HepG2 (cell line): ENCODE measurements around the gene CIT. TPM values are rescaled to one million over a fixed set of nuclear protein-coding genes. Genes with fewer than 3 reads are reported as not detected.

ENCODE experiments used
- ATAC-seq: fragments of 200-7000 bp; cut with Tn5 transposase; 3 replicates; pipeline ENCODE4 v1.9.1; 2020; ENCODE audit warnings: mild to moderate bottlenecking, moderate library complexity
- BruUV-seq: library from RNA; stranded (reverse); fragments of 400-500 nt; replicated peaks from 2 replicates; lab custom pipeline; 2021; lab: Mats Ljungman, UMichigan
- CTCF ChIA-PET: fragments of 300-600 bp; formaldehyde crosslinking; extraction: SDS; loops from one replicate; lab custom pipeline; 2021; ENCODE audit warnings: low total read pairs, inconsistent platforms, low intra/inter-chr PET ratio; lab: Yijun Ruan, JAX
- POLR2A ChIA-PET: fragments of 350-600 bp; sonication (Branson Sonifier 250); formaldehyde crosslinking; loops from one replicate; lab custom pipeline; 2020; ENCODE audit warnings: antibody characterized with exemption, inconsistent platforms; lab: Yijun Ruan, JAX
- DNase-seq: peaks from one replicate; pipeline ENCODE4 v3.0.0-alpha.2; 2015; ENCODE audit warnings: low spot score
- FAIRE-seq: peaks from 3 replicates; lab custom pipeline; 2011; peaks lifted over from hg19 to GRCh38; lab: Jason Lieb, UNC
- H2AFZ ChIP-seq: one replicate; pipeline ENCODE4 v1.6.1; 2011; ENCODE audit warnings: low read length, inconsistent platforms
- H3K27ac ChIP-seq: fragments of 300-600 bp; 3 replicates; pipeline ENCODE4 v1.8.0; 2011; ENCODE audit warnings: mixed run types, mild to moderate bottlenecking, mixed read lengths, low read length, inconsistent platforms; ENCODE audit not compliant: insufficient read depth; ENCODE audit errors: extremely low read length
- H3K27me3 ChIP-seq, 2 experiments: fragments of 200-600 bp in 1 of 2; 2 replicates in 1 of 2; 3 replicates in 1 of 2; pipeline versions ENCODE4 v1.6.0 to v1.8.0; 2011; ENCODE audit warnings: low read length in 2 of 2, mild to moderate bottlenecking in 2 of 2, moderate library complexity in 2 of 2, inconsistent platforms in 1 of 2; ENCODE audit not compliant: insufficient read depth in 2 of 2, control insufficient read depth in 1 of 2
- H3K36me3 ChIP-seq, 2 experiments: fragments of 200-600 bp in 1 of 2; replicated peaks in 1 of 2; 2 replicates in 1 of 2; 3 replicates in 1 of 2; pipeline versions ENCODE4 v1.5.1 to v1.8.0; 2011; ENCODE audit warnings: low read length in 2 of 2, inconsistent platforms in 1 of 2; ENCODE audit not compliant: insufficient read depth in 2 of 2, control insufficient read depth in 1 of 2
- H3K4me1 ChIP-seq: 2 replicates; pipeline ENCODE4 v1.5.1; 2012; ENCODE audit warnings: low read length, inconsistent platforms; ENCODE audit not compliant: insufficient read depth
- H3K4me2 ChIP-seq: 2 replicates; pipeline ENCODE4 v1.6.0; 2011; ENCODE audit warnings: low read depth, low read length, inconsistent platforms
- H3K4me3 ChIP-seq, 3 experiments: fragments of 200-600 bp in 1 of 3; sonication (generic), shearing (Covaris generic) in 1 of 3; replicated peaks in 1 of 3; 2 replicates each; pipeline ENCODE4 v1.5.1; 2011 to 2016; ENCODE audit warnings: low read length in 3 of 3, inconsistent platforms in 2 of 3, low read depth in 2 of 3, mild to moderate bottlenecking in 2 of 3, control low read depth in 1 of 3, mixed read lengths in 1 of 3; ENCODE audit not compliant: insufficient read depth in 1 of 3
- H3K79me2 ChIP-seq: one replicate; pipeline ENCODE4 v1.6.1; 2011; ENCODE audit warnings: low read length, inconsistent platforms; ENCODE audit not compliant: insufficient read depth
- H3K9ac ChIP-seq: 2 replicates; pipeline ENCODE4 v1.6.0; 2011; ENCODE audit warnings: mild to moderate bottlenecking, low read depth, low read length, inconsistent platforms; ENCODE audit not compliant: insufficient read depth
- H3K9me3 ChIP-seq: 2 replicates; pipeline ENCODE4 v1.5.1; 2012; ENCODE audit warnings: mild to moderate bottlenecking, low read length
- H4K20me1 ChIP-seq: 2 replicates; pipeline ENCODE4 v1.6.0; 2011; ENCODE audit warnings: inconsistent platforms, mild to moderate bottlenecking, low read length, moderate library complexity; ENCODE audit not compliant: insufficient read depth
- CENPT ChIP-seq: sonication (generic); formaldehyde crosslinking; IDR thresholded peaks from 2 replicates; pipeline ENCODE4 v1.8.0; 2022; ENCODE audit warnings: low read depth, mild to moderate bottlenecking, moderate library complexity, missing genetic modification reagents
- KDM3A ChIP-seq: IDR thresholded peaks from 2 replicates; pipeline ENCODE4 v1.6.1; 2018; ENCODE audit warnings: low read depth, missing compliant biosample characterization
- PHB2 ChIP-seq: fragments of 450-650 bp; IDR thresholded peaks from 2 replicates; pipeline ENCODE4 v1.6.1; 2018; ENCODE audit not compliant: partially characterized antibody
- ZBTB40 ChIP-seq, 2 experiments: fragments of 450-650 bp in 1 of 2; sonication (generic) in 1 of 2; formaldehyde crosslinking in 1 of 2; IDR thresholded peaks; 2 replicates each; pipeline versions ENCODE4 v1.6.1 to v1.8.0; 2016 to 2022; ENCODE audit warnings: antibody characterized with exemption in 1 of 2, mild to moderate bottlenecking in 1 of 2, missing genetic modification reagents in 1 of 2
- ZNF446 ChIP-seq: sonication (generic); formaldehyde crosslinking; IDR thresholded peaks from 2 replicates; pipeline ENCODE4 v1.5.0; 2020; ENCODE audit warnings: mild to moderate bottlenecking, missing genetic modification reagents
- WGBS: methylation state at CpG from one replicate; pipeline ENCODE4 v1.1.6; 2017; ENCODE audit warnings: low lambda C conversion rate; 5-methylcytosine and 5-hydroxymethylcytosine counted together
- in situ Hi-C: cut with HindIII; loops from 2 replicates; pipeline ENCODE4 v1.10.0; 2017; ENCODE audit warnings: low pct_unique_long_range_greater_than_20kb; ENCODE audit not compliant: extremely low pct_ligation_motif_present
- intact Hi-C: fragments of 100-400 bp; cut with micrococcal nuclease; formaldehyde crosslinking; loops from one replicate; pipeline ENCODE4 v1.10.0; 2022; ENCODE audit not compliant: unreplicated experiment
- polyA plus RNA-seq, 8 experiments: library from polyadenylated mRNA; depleted of rRNA in 3 of 8; stranded (reverse) in 7 of 8; unstranded in 1 of 8; fragments of >200 nt; fragmentation: Illumina TruSeq in 4 of 8; extraction: Trizol in 4 of 8; gene quantifications; 2 replicates each; pipeline versions ENCODE4 v1.2.1 to v1.2.3, GENCODE V29; 2011 to 2016; ENCODE audit warnings: low read depth in 4 of 8, missing spikeins in 1 of 8, mixed read lengths in 1 of 8; ENCODE audit not compliant: insufficient read depth in 1 of 8
- total RNA-seq, 5 experiments: library from RNA; depleted of rRNA; stranded (reverse); fragments of >200 nt; fragmentation: Illumina TruSeq; extraction: Trizol; gene quantifications; 2 replicates each; pipeline ENCODE4 v1.2.3, GENCODE V29; 2016; ENCODE audit warnings: low read depth in 1 of 5

Gene CIT
- total and polyA plus RNA-seq, 2 of the 13 experiments (the other 11 are each of a cell fraction or from before 2014, with no cell fraction given), result 7.7 to 11.7 TPM

GRCh38 chr12:119911182-119911581 is 34.1 kb upstream of the CIT start:
- Histone ChIP-seq H2AFZ (no peak overlapping the region), H3K79me2 (no peaks in the 10 kb centered on the region), H4K20me1 (no peaks in the 10 kb centered on the region), H3K9me3 (no peaks in the 10 kb centered on the region), H3K4me2 (no peak overlapping the region), H3K4me3 (no peak overlapping the region), H3K4me1 (peaks cover 15% of the 10 kb centered on the region), H3K9ac (no peak overlapping the region), H3K27me3 (no peaks in the 10 kb centered on the region), H3K27ac (no peak overlapping the region), H3K36me3 (no peaks in the 10 kb centered on the region)
- no peak for TF ChIP-seq KDM3A (CRISPR knock-in tag)
- TF ChIP-seq PHB2, result no peak
- no peak for TF ChIP-seq ZNF446 (CRISPR knock-in tag)
- TF ChIP-seq ZBTB40 (IDR thresholded peaks at IDR 0.05), result no peak
- TF ChIP-seq ZBTB40 (CRISPR knock-in tag; IDR thresholded peaks at IDR 0.05), result no peak
- no peak for TF ChIP-seq CENPT (CRISPR knock-in tag)
- FAIRE-seq (no peak), DNase-seq (no peak), ATAC-seq (no peak)
- POLR2A ChIA-PET, result no interaction called here
- CTCF ChIA-PET, result no interaction called here
- whole genome bisulfite sequencing, result 39% methylated on average over 4 of the region's 4 CpGs
- in situ Hi-C loops (no loop called here), intact Hi-C loops (no loop called here)
- BruUV-seq, result no TSS peak
